Keratinocyte (primary cell): ENCODE measurements around the gene MMS19.

Source experiments
- CTCF ChIP-seq, 3 experiments: IDR thresholded peaks in 1 of 3; conservative IDR thresholded peaks in 1 of 3; optimal IDR thresholded peaks in 1 of 3; 2 replicates in 2 of 3; 3 replicates in 1 of 3; pipeline versions ENCODE3 to v1.5.1; 2011; ENCODE audit warnings: low read length in 3 of 3, mild to moderate bottlenecking in 3 of 3, moderate library complexity in 2 of 3, control low read depth in 1 of 3, inconsistent platforms in 1 of 3; ENCODE audit not compliant: insufficient read depth in 2 of 3; ENCODE audit errors: extremely low read depth in 1 of 3
- EZH2 ChIP-seq: IDR thresholded peaks from one replicate; pipeline ENCODE4 v1.6.1; 2012; ENCODE audit warnings: inconsistent platforms, mild to moderate bottlenecking, low read length, moderate library complexity

- TF ChIP-seq EZH2, result no peak
- no peak for TF ChIP-seq CTCF (optimal IDR thresholded peaks at IDR 0.05 in 1 of 3, IDR thresholded peaks at IDR 0.05 in 1 of 3, conservative IDR thresholded peaks at IDR 0.05 in 1 of 3; ENCODE audit: extremely low read depth in 1 of 3, insufficient read depth in 2 of 3, low read length in 3 of 3)
These were observed 63.0 kb downstream of the MMS19 start for GRCh38 chr10:97435211-97435610.
